AG04449 (cell line): ENCODE measurements around the gene TMPRSS11F.

Experiments
- CTCF ChIA-PET: fragments of 350-600 bp; formaldehyde crosslinking; extraction: SDS; loops from one replicate; lab custom pipeline; 2021; ENCODE audit warnings: antibody characterized with exemption; lab: Yijun Ruan, JAX
- POLR2A ChIA-PET: fragments of 400-600, 350-600 bp; formaldehyde crosslinking; extraction: SDS; loops from one replicate; lab custom pipeline; 2020; ENCODE audit warnings: antibody characterized with exemption, inconsistent platforms; lab: Yijun Ruan, JAX
- DNase-seq: peaks from one replicate; pipeline ENCODE4 v3.0.0-alpha.2; 2010; ENCODE audit warnings: low read depth, low spot score
- H3K4me3 ChIP-seq: 2 replicates; pipeline ENCODE4 v1.5.1; 2011; ENCODE audit warnings: low read depth, mild to moderate bottlenecking, control low read depth, low read length
- TF ChIP-seq, protein P1 (sequence below): IDR thresholded peaks from one replicate; pipeline ENCODE4 v1.5.1; 2011; ENCODE audit warnings: mild to moderate bottlenecking, moderate library complexity, low read length, control low read depth, inconsistent platforms; ENCODE audit not compliant: insufficient read depth; ENCODE audit errors: missing control alignments

Gene TMPRSS11F

GRCh38 chr4:68145261-68145660, 15.6 kb upstream of the TMPRSS11F start:
- ChIA-PET CTCF (no interaction called here), POLR2A (no interaction called here)
- no peak for DNase-seq
- TF ChIP-seq, protein P1, sequence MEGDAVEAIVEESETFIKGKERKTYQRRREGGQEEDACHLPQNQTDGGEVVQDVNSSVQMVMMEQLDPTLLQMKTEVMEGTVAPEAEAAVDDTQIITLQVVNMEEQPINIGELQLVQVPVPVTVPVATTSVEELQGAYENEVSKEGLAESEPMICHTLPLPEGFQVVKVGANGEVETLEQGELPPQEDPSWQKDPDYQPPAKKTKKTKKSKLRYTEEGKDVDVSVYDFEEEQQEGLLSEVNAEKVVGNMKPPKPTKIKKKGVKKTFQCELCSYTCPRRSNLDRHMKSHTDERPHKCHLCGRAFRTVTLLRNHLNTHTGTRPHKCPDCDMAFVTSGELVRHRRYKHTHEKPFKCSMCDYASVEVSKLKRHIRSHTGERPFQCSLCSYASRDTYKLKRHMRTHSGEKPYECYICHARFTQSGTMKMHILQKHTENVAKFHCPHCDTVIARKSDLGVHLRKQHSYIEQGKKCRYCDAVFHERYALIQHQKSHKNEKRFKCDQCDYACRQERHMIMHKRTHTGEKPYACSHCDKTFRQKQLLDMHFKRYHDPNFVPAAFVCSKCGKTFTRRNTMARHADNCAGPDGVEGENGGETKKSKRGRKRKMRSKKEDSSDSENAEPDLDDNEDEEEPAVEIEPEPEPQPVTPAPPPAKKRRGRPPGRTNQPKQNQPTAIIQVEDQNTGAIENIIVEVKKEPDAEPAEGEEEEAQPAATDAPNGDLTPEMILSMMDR, result no peak
- H3K4me3 ChIP-seq, result no peak overlapping the region

DNA sequence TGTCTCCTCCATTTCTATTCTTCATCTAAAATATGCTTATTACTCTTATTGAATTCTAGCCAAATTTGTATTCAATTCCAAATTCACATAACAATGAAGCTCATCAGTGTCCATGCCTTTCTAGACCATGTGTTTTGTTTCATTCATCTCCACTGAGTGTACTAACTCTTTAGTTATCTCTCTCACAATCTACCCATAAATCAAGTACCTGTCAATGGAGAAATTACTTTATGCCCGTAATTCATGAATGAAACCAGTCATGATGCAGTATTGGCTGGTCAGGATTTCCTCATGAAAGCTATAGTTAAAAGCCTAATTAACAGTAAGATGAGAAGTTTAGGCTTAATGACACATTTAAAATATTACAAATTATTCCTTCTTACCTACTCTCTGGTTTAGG, 12.2 kb upstream of the TMPRSS11F start:
- ChIA-PET CTCF (no interaction called here), POLR2A (no interaction called here)
- H3K4me3 ChIP-seq, result no peak overlapping the region
- no peak for DNase-seq
- TF ChIP-seq, protein P1, result no peak

DNA sequence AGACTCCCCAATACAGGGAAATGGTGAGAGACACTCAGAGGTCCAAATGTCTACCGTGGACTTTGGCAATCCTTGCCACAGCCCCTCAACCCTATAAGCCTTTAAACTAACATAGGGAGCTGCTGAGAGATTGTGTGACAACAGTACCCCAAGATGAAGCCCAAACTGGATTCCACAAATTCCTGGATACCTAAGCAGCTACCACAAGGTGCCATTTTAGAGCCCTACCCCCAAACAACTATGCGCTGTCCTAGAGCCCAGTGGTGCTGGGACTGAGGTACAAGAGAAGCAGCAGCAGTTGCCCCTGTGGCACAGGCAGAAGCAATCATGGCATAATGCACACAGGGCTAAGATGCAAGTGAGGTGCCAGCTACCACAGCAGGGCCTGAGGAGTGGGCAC, 2.7 kb upstream of the TMPRSS11F start:
- CTCF ChIA-PET, result no interaction called here
- TF ChIP-seq, protein P1, result no peak
- no peak overlapping the region for H3K4me3 ChIP-seq
- POLR2A ChIA-PET, result no interaction called here
- DNase-seq, result no peak

DNA sequence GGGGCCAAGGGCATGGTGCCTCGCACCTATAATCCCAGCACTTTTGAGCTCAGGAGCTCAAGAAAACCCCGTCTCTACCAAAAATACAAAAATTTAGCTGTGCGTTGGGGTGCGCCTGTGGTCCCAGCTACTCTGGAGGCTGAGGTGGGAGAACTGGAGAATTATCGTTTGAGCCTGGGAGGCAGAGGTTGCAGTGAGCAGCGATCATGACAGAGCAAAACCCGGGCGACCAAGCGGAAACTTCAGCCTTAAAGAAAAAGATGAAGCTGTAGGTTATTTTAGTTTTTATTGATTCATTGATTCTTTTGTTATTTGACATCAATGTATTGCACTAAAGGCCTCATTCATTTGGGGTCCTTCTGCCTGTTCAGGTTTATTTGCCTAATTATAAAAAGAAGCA, 5.4 kb downstream of the TMPRSS11F start:
- ChIA-PET CTCF (no interaction called here), POLR2A (no interaction called here)
- TF ChIP-seq, protein P1, result no peak
- no peak for DNase-seq
- H3K4me3 ChIP-seq, result no peak overlapping the region

GRCh38 chr4:68123525-68123924, 6.1 kb downstream of the TMPRSS11F start:
- ChIA-PET POLR2A (no interaction called here), CTCF (no interaction called here)

DNA sequence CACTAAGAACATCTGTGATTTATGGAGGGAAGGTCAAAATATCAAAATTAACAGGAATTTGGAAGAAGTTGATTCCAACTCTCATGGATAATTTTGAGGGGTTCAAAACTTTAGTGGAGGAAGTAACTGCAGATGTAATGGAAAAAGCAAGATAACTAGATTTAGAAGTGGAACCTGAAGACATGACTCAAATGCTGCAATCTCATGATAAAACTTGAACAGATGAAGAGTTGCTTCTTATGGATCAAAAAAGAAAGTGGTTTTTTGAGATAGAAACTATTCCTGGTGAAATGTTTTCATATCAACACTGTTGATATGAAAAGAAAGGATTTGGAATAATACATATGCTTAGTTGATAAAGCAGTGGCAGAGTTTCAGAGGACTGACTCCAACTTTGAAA, 9.7 kb downstream of the TMPRSS11F start:
- H3K4me3 ChIP-seq, result no peak overlapping the region
- TF ChIP-seq, protein P1, result no peak
- CTCF ChIA-PET, result no interaction called here
- POLR2A ChIA-PET, result no interaction called here
- no peak for DNase-seq

More at GRCh38 chr4:68123525-68123924, 6.1 kb downstream of the TMPRSS11F start:
- H3K4me3 ChIP-seq, result no peak overlapping the region
- DNase-seq, result no peak
- TF ChIP-seq, protein P1, result no peak
